GM18867 (cell line): Measurements from ENCODE around the gene SGK1.
"Not testable (repeated sequence)": the region's sequence is repeated elsewhere in the genome, so short reads cannot be mapped to it uniquely, and the experiment has no call there.

Source experiments
- ATAC-seq: cut with Tn5 transposase; IDR thresholded peaks from one replicate; pipeline ENCODE4 v1.9.1; 2021; ENCODE audit warnings: mild to moderate bottlenecking, moderate library complexity; ENCODE audit not compliant: unreplicated experiment

SGK1 gene

GRCh38 chr6:134255280-134255679 is 62.6 kb downstream of the SGK1 start:
- ATAC-seq: not testable (repeated sequence)

DNA sequence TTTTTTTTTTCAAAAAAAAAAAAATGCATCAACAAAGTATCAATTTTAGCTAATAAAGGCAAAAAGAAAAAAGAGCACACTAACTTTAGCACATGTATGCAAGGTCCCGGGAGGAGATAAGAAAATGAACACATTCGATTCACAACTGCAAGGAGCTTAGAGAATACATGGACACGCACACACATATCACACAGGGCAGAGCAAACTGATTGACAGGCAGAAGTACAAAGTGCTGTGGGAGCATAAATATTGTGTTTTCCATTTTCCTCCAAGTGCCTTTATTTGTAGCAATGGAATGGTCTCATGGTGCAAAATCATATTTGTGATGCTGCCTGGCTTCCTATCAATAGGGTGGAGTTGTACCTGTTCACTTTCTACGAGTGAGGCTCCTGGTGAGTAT is 63.8 kb downstream of the SGK1 start:
- ATAC-seq: no peak

DNA sequence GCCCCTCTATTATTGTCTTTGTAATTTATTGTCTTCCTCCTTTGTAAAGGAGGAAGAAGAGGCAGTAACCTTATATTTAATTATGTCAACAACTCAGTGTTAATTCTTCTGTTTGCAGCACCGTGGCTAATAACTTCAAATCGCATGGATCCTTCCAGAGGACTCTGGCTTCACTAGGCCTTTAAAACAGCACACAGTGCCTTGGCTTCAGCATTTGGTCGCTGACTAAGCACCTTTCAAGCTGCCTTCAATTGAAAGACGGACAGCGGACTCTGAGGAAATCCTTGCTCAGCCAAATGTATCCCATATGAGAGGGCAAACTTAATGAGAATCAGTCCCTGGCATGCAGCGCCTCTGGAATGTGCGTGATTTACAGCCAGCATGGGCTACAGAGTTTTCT is 64.2 kb downstream of the SGK1 start:
- ATAC-seq: no peak

- ATAC-seq: no peak
Measured at GRCh38 chr6:134251320-134251719, 66.6 kb downstream of the SGK1 start.

GRCh38 chr6:134250776-134251175 is 67.1 kb downstream of the SGK1 start:
- no peak for ATAC-seq

DNA sequence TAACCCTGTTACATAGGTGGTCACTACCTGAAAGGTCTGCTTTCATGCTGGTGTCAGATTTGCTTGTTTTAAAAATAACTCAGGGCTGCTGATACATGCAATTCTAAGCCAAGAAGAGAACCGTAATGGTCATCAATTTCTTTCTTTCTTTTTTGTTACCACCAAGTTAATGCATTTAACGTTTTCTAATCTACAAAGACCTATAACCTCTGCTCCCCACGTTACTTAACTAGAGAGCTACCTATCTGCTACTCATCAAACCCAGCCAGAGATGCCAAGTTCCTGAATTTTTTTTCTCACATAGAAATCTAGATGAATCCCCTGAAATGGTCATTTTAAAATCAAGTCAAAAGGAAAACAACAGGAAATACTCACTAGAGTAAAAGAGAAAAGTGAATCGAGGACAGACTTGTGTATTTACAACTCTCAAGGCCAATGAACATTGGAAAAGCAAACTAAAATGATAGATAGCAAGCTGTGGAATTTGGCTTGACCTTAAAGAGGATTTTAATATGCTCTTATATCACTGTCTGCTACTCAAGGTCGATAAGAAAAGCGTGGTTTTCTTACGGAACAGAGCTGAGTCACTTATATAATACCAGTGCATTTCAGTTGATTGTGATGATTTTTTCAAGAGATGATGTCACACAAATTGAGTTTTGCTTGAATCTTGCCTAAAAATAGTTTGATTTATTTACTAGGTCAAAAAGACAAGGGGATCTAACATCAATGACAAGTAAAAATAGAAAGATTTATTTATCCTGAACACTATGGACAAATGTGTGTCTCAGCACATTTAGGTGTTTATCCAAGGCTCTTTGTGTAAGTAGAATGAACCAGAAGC is 67.9 kb downstream of the SGK1 start:
- ATAC-seq: no peak

DNA sequence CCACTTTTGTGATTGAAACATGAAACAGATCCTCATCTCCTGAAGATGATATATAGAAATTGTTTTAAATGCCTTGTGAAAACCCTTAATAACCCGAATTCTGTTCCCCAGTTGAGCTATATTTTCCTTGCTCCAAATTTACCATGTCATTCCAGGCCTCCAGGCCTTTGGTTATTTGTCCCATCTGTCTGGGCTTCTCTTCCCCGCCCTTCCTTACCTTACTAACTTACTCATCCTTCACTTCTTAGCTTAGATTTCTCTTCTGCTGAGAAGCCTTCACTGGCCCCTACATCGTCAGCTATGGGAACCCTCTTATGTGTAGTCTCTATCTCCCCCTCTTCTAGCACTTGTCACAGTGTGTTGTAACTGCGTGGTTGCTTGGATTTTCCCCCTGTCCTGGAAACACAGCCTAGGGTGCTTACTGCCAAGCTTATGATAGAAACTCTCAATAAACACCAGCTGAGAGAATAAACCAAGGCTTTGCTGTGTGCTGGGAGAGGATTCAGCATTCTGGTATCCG is 68.6 kb downstream of the SGK1 start:
- ATAC-seq: no peak

DNA sequence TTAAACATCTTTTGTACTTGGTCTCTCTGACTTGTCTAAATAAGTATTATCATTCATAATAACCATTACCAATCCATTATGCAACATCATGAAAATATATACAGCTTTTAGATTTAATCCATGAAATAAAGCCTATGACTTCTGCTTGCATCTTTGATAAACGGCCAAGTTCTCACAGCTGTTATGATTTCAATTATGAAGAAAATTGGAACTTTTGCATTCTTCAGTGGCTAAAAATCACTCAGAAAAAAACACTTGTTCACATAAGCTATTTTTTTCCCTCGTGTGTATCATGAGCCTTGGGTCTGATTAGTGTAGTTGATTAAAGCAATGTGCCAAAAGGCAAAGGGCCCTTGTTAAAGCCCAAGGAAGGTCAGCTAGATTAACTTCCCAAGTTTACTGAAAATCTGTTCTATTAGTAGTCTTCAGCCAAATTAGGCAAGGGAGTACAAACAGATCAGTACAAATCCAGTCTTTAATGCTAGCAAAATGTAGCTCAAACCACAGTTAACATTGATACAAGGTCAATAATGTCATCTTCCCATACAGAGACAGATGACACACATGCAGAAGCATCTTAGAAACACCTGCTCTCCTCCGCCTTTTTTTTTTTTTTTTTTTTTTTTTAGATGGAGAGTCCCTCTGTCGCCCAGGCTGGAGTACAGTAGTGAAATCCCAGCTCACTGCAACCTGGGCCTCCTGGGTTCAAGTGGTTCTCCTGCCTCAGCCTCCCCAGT is 69.9 kb downstream of the SGK1 start:
- no peak for ATAC-seq

GRCh38 chr6:134247231-134247833 is 70.6 kb downstream of the SGK1 start:
- peak; percentile 93 for ATAC-seq

DNA sequence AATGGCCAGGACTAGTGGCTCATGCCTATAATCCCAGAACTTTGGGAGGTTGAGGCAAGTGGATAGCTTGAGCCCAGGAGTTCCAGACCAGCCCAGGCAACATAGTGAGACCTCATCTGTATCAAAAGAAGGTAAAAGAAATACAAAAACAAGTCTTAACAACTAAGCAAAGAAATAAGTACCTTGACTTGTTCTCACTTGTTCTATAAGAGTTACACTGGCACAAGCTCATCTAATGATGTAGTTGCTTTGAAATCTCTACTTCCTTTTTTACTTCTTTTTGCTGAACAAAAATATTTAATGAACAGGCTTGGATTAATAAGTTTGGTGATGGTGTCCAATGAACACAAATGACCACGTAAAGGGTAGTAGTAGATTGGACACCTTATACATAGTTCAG is 72.2 kb downstream of the SGK1 start:
- no peak for ATAC-seq

- no peak for ATAC-seq
Measured at GRCh38 chr6:134245041-134245440, 72.9 kb downstream of the SGK1 start.

- peak; percentile 29 for ATAC-seq
Measured at GRCh38 chr6:134240665-134241431, 77.1 kb downstream of the SGK1 start.

GRCh38 chr6:134238960-134239795 is 78.7 kb downstream of the SGK1 start:
- no peak for ATAC-seq

DNA sequence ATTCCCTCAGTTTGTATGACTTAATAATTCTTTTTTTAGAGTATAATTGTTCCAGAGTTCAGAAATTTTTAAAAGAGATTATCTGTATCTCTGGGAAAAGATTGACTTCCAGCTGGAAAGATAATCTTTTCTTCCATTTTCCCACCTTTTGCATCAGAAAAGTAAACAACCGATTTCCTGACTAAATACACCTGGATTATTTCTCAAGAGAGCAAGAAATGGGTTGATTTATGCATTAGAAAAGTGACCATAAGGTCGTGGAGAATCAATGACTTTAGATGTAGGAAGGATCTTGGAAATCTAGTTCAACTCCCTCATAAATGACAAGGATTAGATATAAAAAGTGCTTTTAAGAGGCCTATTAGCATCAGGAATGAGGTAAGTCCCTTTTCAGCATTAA is 79.9 kb downstream of the SGK1 start:
- no peak for ATAC-seq

- ATAC-seq: peak; percentile 95
Measured at GRCh38 chr6:134235937-134236751, 81.8 kb downstream of the SGK1 start.

- ATAC-seq: not testable (repeated sequence)
Measured at GRCh38 chr6:134235334-134235733, 82.6 kb downstream of the SGK1 start.

DNA sequence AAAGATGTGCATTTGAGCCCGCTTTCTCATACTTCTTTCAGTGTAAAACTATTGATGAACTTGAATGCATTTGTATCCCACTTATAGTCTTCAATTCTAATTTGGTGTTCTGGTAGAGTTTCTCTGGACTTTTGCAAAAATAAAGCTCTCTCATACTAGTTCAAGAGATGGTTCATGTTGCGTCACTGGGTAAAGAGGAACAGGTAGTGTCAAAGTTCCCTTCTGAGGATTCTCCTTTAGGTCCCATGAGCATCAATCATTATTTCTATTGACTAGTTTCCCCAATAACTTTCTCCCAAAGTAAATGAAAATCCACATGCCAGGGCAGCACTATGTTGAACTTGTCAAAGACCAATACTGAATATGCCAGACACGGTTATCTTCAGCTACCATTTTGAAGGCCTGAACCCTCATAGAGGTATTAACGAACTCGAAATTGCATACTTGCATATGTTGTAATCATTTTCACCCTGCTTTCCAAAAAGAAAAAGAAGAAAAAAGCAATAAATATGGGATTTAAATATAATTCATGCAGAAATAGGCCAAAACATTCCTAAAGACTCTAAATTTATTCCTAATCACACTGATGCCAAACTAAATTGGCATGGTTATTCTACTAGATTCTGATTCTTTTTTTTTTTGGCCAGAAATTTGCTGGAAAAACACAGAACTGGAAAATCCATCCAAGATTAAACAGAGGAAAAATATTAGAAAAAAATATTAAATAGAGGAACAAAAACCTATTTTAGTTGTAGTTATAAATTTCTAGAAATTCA is 84.5 kb downstream of the SGK1 start:
- ATAC-seq: no peak

DNA sequence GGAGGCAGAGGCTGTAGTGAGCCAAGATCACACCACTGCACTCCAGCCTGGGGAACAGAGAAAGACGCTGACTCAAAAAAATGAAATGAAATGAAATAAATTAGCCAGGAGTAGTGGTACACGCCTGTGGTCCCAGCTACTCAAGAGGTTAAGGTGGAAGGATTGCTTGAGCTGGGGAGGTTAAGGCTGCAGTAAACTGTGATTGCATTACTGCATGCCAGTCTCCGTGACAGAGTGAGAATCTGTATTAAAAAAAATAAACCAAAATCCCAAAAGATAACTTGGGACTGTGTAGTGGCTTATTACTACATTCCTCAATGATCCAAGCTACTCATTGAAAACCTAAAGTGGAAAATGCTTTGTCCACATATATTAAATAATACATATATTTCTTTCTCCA is 87.0 kb downstream of the SGK1 start:
- no peak for ATAC-seq
